Muscle of back (tissue), 11 donors: ENCODE results near the gene F11. TPM values are rescaled to one million over a fixed set of nuclear protein-coding genes. Genes with fewer than 3 reads are reported as not detected.
"Not testable (repeated sequence)": the region's sequence is repeated elsewhere in the genome, so short reads cannot be mapped to it uniquely, and the experiment has no call there.

ENCODE experiments used
- DNase-seq, 3 donors: peaks; one replicate each; pipeline versions ENCODE4 v3.0.0 to v3.0.0-alpha.2; 2013
- polyA plus RNA-seq, 10 donors: library from polyadenylated mRNA; unstranded; fragments of 120-200 nt; gene quantifications; one replicate each; pipeline ENCODE4 v1.2.1, GENCODE V29; 2013; ENCODE audit not compliant: insufficient read length in 10 of 10

Gene F11
- polyA plus RNA-seq, 10 donors, result 0.14 TPM; not detected in 9

GRCh38 chr4:186298031-186298647 lies 32.1 kb downstream of the F11 start:
- DNase-seq, result peak in 1 of 3 donors; percentile 7

DNA sequence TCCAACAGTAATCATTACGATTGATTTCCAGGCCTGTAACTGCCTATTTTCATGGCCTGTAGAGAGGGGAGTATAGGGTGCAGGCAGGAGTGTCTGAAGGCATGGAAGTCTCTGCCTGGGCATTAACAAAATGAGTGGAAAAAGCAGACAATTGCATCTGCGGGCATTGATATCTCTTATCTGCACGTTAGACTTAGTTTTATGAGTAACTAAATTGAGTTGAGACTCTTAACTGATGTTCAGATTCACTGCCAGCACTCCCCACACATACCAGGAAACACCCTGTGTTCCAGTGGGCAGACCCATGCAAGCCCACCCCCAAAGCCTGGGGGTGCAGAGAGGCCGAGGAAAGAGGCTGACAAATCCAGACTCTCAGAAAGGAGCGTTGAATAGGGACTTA lies 33.3 kb downstream of the F11 start:
- no peak for DNase-seq

DNA sequence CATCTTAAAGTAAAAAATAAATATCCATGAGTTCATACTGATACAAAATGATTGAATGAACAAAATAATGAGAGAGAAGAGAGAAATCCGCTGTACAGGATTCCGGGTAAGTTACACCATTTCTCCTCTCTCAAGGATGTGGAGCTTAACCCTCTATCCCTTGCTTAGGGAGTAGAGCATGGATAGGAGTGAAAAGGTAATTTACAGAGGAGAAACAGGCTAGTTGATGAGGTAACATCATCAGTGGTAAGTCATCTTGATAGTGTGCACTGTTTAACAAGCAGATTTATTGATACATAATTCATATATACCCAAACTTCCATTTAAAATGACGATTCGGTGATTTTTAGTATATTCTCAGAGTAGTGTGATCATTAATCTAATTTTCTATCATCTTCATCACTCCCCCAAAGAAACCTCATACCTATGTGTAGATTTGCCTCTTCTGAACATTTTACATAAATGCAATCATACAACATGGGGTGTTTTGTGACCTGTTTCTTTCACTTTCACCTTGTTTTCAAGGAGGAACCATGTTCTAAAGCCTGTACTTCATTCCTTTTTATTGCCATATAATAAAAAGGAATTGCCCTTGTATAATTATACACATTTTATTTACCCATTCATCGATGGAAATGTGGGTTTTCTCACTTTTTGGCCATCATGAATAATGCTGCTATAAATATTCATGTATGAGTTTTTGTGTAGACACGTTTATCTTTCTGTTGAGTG lies 34.8 kb downstream of the F11 start:
- DNase-seq, result no peak

GRCh38 chr4:186304216-186304615 lies 38.2 kb downstream of the F11 start:
- DNase-seq, result no peak

GRCh38 chr4:186304866-186305505 lies 39.0 kb downstream of the F11 start:
- peak; percentile 11 to 52 (median 12) for DNase-seq

DNA sequence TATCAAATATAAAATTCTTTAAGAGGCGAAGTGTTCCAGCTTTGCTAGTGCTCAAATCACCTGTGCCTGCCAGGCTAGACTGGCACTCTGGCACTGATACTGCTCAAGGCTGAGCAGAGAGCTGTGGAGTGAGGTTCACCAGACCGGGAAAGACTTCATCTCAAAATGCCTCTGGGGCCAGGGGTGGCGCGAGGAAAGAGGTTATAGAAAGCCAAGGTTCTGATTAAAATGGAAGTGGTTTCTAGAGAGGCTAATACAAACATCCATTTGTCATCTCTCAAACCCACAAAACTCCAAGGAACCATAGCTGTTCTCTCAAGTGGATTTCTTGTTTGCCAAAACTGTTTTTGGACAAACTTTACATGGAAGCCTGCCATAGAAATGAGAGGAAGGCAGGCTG lies 41.5 kb downstream of the F11 start:
- DNase-seq, result peak in 2 of 3 donors; percentile 14 to 30

- DNase-seq, result peak in 1 of 3 donors; percentile 13
Measured at GRCh38 chr4:186307916-186308315, 41.9 kb downstream of the F11 start.

GRCh38 chr4:186318481-186318880 lies 52.5 kb downstream of the F11 start:
- DNase-seq, result peak in 1 of 3 donors; percentile 19

DNA sequence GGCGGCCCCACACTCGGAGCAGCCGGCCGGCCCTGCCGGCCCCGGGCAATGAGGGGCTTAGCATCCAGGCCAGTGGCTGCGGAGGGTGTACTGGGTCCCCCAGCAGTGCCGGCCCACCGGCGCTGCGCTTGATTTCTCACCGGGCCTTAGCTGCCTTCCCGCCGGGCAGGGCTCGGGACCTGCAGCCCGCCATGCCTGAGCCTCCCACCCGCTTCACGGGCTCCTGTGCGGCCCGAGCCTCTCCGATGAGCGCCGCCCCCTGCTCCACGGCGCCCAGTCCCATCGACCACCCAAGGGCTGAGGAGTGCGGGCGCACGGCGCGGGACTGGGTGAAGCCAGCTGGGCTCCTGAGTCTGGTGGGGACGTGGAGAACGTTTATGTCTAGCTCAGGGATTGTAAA lies 58.7 kb downstream of the F11 start:
- not testable (repeated sequence) for DNase-seq

- no peak for DNase-seq
Measured at GRCh38 chr4:186326391-186326790, 60.4 kb downstream of the F11 start.

GRCh38 chr4:186329372-186329771 lies 63.4 kb downstream of the F11 start:
- DNase-seq, result no peak

DNA sequence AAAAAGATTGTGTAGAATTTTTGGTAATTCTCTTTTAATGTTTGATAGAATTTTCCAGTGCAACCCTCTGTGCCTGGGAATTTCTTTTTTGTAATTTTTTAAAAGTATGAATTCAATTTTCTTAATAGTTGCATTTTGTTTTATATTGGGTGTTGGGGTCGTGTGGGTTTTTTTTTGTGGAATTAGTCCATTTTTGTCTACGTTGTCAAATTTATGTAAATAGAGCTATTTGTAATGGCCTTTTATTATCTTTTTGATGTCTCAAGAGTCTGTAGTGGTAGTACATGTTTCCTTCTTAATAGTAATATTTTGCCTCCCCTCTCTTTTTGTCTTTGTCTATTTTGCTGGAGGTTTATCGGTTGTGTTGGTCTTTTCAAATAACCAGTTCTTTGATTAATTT lies 64.4 kb downstream of the F11 start:
- DNase-seq, result no peak

- DNase-seq, result no peak
Measured at GRCh38 chr4:186335793-186336192, 69.8 kb downstream of the F11 start.

Other genes starting within 250 kb of the F11 start
- 1 to 10 TPM; 1.2 to 2.1 (median 1.6) TPM for gene TLR3, start 197.0 kb upstream of the F11 start, polyA plus RNA-seq
- 1 to 10 TPM; 5.6 to 10.0 (median 7.6) TPM for gene FAM149A, start 161.5 kb upstream of the F11 start, polyA plus RNA-seq
- gene CYP4V2, start 74.6 kb upstream of the F11 start, polyA plus RNA-seq, result 1 to 10 TPM; 2.6 to 8.1 (median 5.2) TPM
- 1 to 10 TPM in 1 of 10 donors, under 1 TPM in 9; 0.11 to 1.4 (median 0.23) TPM for gene KLKB1, start 38.7 kb upstream of the F11 start, polyA plus RNA-seq